Body of pancreas (tissue), 4 donors: ENCODE data around the gene ARHGAP26. TPM values are rescaled to one million over a fixed set of nuclear protein-coding genes. Genes with fewer than 3 reads are reported as not detected.

Experiments used
- ATAC-seq: fragments of 150-250 bp; one replicate; pipeline ENCODE4 v1.9.1; 2016
- DNase-seq, 4 donors: peaks; one replicate each; pipeline ENCODE4 v3.0.0-alpha.2; 2019
- H3K27ac ChIP-seq, 4 donors: fragments of 200-600 bp; sonication (generic); 1 replicate in 3 of 4; 2 replicates in 1 of 4; pipeline versions ENCODE4 v1.5.1 to v1.6.1; 2016 to 2019; ENCODE audit warnings: mild to moderate bottlenecking in 1 of 4, mixed read lengths in 1 of 4, moderate library complexity in 1 of 4
- H3K27me3 ChIP-seq, 2 donors: fragments of 200-600 bp; sonication (generic); one replicate each; pipeline ENCODE4 v1.6.0; 2016; ENCODE audit warnings: mild to moderate bottlenecking in 1 of 2
- H3K36me3 ChIP-seq, 2 donors: fragments of 200-600 bp; sonication (generic); replicated peaks in 1 of 2; 2 replicates each; pipeline ENCODE4 v1.5.1; 2016; ENCODE audit warnings: low read depth in 2 of 2; ENCODE audit not compliant: insufficient read depth in 1 of 2
- H3K4me1 ChIP-seq: fragments of 200-600 bp; sonication (generic); one replicate; pipeline ENCODE4 v1.6.0; 2016
- H3K4me3 ChIP-seq, 2 donors: fragments of 200-600 bp; sonication (generic); 1 replicate in 1 of 2; 2 replicates in 1 of 2; pipeline ENCODE4 v1.5.1; 2016 to 2019
- H3K9me3 ChIP-seq, 3 donors: fragments of 200-600 bp; sonication (generic); 1 replicate in 2 of 3; 2 replicates in 1 of 3; pipeline ENCODE4 v1.5.1; 2016
- CTCF ChIP-seq, 7 experiments: fragments of 450-650 bp in 4 of 7; fragments of 200-600 bp in 3 of 7; sonication (generic) in 3 of 7; IDR thresholded peaks; one replicate each; pipeline ENCODE4 v1.5.1; 2016 to 2019; ENCODE audit warnings: antibody characterized with exemption in 7 of 7
- POLR2A ChIP-seq, 3 donors: fragments of 450-650 bp; IDR thresholded peaks; one replicate each; pipeline ENCODE4 v1.6.1; 2016; ENCODE audit warnings: antibody characterized with exemption in 3 of 3, mild to moderate bottlenecking in 2 of 3
- WGBS, 2 donors: methylation state at CpG; one replicate each; pipeline ENCODE4 v1.1.5; 2017; 5-methylcytosine and 5-hydroxymethylcytosine counted together
- intact Hi-C: fragments of 100-400 bp; cut with DNase I; formaldehyde crosslinking; loops from one replicate; pipeline ENCODE4 v1.15.1; 2023
- total RNA-seq, 2 donors: library from RNA; depleted of rRNA; stranded (reverse); fragments of >200 nt; gene quantifications; one replicate each; pipeline ENCODE4 v1.1.0, GENCODE V29; 2016

The ARHGAP26 gene
- total RNA-seq, 2 donors from 2014 or later, result 12.5 to 14.2 TPM

DNA sequence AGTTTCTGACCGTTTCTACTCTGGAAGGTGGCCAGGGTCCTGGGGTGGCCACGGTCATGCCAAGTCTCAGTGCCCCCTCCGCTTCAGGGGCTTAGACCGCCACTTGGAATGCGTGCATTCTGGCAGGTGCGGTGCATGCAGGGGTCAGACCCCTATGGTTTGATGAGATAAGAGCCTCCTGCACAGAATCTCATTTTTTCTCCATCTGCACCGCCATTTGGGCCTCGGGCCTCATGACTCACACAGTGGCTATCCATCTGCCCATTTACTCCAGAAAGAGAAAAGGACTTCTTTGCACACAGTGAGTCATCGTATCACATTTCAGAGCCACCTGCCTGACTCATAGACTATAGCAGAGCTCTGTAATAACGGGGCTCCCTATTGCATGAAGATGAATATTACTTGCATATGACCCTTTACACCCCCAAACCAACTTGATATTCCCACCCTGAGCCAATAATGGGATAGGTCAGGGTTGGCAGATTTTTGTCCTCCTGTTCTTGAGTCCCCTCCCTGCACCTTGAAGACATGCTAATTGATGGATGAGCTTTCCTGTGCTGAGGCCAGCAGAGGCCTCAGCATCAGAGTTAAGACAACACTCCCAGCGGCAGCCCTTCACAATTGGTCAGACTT lies 475.9 kb downstream of the ARHGAP26 start:
- Histone ChIP-seq H3K27ac (no peak overlapping the region), H3K4me3 (no peak overlapping the region), H3K9me3 (no peaks in the 10 kb centered on the region), H3K36me3 (no peaks in the 10 kb centered on the region), H3K4me1 (no peaks in the 10 kb centered on the region), H3K27me3 (no peaks in the 10 kb centered on the region)
- no peak for ATAC-seq
- TF ChIP-seq CTCF (IDR thresholded peaks at IDR 0.05) (no peak), POLR2A (IDR thresholded peaks at IDR 0.05) (no peak)
- 84 to 96% methylated on average over 11 of the region's 11 CpGs for WGBS, 2 donors
- no peak for DNase-seq
- intact Hi-C loops, result no loop called here

GRCh38 chr5:143247134-143247815 lies 477.1 kb downstream of the ARHGAP26 start:
- Histone ChIP-seq H3K27me3 (no peaks in the 10 kb centered on the region), H3K4me3 (no peak overlapping the region), H3K27ac (no peak overlapping the region), H3K36me3 (no peaks in the 10 kb centered on the region), H3K9me3 (no peaks in the 10 kb centered on the region), H3K4me1 (no peaks in the 10 kb centered on the region)
- TF ChIP-seq CTCF (IDR thresholded peaks at IDR 0.05), result no peak
- no peak for TF ChIP-seq POLR2A (IDR thresholded peaks at IDR 0.05)
- intact Hi-C loops, result no loop called here
- DNase-seq, result no peak
- WGBS, 2 donors, result 63% methylated on average over 1 of the region's 1 CpG
- no peak for ATAC-seq

DNA sequence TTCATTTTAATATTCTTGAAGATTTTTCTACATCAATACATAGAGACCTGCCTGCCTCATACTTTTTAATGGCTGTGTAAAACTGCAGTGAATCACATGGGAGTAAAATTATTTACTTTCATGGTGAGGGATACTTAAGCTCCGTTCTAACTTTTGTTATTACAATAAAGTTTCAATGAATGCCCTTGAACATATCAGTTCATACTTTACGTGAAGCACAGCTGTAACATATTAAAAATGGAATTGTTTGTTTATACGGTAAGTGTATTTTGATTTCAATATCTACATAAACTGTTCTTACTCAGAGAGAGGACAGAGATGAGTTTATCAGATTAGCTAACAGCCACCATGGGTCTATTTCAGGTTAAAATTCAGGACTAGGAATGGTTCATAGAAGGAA lies 478.2 kb downstream of the ARHGAP26 start:
- intact Hi-C loops, result no loop called here
- Histone ChIP-seq H3K9me3 (no peaks in the 10 kb centered on the region), H3K36me3 (no peaks in the 10 kb centered on the region), H3K4me3 (no peak overlapping the region), H3K4me1 (no peaks in the 10 kb centered on the region), H3K27ac (no peak overlapping the region), H3K27me3 (no peaks in the 10 kb centered on the region)
- TF ChIP-seq POLR2A (IDR thresholded peaks at IDR 0.05) (no peak), CTCF (IDR thresholded peaks at IDR 0.05) (no peak)
- DNase-seq, result no peak
- WGBS, 2 donors, result 64 to 70% methylated on average over 3 of the region's 3 CpGs
- ATAC-seq, result no peak

DNA sequence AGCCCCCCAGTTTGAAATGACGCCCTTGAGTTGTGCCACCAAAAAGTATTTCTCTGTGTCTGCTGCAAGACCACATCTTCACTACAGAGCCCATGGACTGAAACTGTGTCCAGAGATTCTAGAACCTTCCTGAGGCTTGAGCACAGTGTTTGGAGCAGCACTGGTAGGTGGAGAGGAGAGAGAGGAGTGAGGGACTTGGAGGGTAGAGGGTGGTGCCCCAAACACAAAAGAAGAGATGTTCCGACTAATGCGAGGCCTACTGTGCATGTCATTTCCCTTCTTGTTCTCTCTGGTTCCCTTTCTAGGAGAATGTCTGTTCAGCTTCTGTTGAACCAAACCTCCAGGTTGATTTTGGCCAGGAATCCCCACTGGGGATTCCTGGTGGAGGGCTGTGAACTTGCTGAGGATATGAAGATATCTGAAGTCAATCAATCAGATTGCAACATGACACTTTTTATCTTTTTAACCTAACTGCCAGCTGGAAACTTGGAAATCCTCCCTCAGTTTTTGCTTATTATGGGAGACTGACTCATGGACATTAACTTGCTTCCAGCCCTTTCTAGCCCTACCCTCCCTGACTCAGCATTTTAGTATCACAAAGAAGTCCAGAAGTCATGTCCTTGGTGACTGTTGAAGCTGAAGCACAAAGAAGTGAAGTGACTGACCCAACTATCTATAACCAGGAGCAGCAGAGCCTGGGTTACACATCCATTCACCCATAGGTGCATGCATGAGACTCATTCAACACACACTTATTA lies 478.8 kb downstream of the ARHGAP26 start:
- TF ChIP-seq POLR2A (IDR thresholded peaks at IDR 0.05) (no peak), CTCF (IDR thresholded peaks at IDR 0.05) (no peak)
- intact Hi-C loops, result no loop called here
- H3K36me3 ChIP-seq, result no peaks in the 10 kb centered on the region
- WGBS, 2 donors, result 85 to 97% methylated on average over 3 of the region's 3 CpGs
- H3K4me1 ChIP-seq, result no peaks in the 10 kb centered on the region
- no peak overlapping the region for H3K4me3 ChIP-seq
- no peaks in the 10 kb centered on the region for H3K27me3 ChIP-seq
- no peaks in the 10 kb centered on the region for H3K9me3 ChIP-seq
- DNase-seq, result no peak
- ATAC-seq, result no peak
- H3K27ac ChIP-seq, result no peak overlapping the region
